ENCODE results near the gene HCFC1R1.

Gene HCFC1R1

DNA sequence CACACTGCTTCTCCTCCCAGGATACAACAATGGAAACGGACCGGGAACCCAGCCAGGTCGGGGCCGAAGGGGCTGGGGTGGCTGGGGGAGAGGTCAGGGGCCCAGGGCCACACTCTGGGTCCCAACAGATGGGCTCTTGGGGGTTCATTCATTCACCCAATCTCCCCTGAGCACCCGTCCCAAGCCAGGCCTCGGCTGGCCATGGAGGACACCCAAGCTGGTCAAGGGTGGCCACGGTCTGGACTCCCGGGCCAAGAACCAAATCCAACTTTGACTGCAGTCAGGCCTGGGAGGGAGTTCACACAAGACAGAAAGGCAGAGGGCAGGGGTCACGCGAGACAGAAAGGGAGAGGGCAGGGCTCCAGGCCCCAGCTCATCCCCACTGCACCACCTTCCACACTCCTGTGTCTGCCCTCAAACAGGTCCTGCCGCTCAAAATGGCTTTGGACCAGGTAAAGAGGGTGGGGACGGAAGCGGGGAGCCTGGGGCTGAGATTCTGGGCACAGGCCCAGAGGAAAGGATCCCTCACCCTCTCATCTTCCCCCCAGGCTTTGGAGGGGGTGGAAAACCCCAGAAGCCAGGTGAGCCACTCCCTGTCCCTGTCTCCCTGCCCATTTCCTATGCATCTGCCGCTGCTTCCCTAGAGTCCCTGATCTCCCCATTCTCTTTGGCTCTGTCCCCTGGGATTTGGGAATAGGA is 31.2 kb downstream of the HCFC1R1 start:
- FAIRE-seq, result no peak

DNA sequence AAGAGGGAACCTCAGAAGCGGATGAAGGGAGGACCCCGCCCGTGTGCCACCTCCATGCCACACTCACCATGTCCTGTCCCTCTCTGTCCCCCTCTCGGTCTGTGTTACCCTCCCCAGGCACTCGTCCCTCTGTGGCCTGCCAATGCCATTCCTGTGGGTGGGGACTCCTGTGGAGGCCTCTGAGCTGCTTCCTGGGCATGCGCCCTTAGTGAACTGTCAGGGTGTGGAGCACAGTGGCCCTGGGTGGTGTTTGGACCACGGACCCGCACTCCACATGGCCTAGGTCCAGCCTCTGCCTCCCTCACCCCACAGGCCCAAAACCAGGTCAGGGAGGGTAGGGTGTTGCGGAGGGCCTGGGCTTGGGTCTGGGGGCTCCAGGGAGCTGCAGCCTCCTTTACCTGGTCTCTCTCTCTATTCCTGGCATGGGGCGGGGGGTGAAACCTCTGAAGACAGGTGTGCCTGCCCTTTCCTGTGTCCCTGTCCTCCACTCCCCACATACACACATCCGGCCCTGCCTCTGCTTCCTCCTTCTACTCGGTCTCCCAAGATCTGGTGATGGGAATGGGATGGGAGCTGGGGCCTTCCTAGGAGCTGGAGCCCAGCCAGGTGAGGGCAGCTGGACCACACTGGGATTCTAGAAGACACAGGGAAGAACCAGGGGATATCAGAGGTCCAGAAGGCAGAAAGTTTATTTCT is 32.0 kb downstream of the HCFC1R1 start:
- FAIRE-seq, result no peak

GRCh38 chr16:2990891-2991290 is 32.9 kb downstream of the HCFC1R1 start:
- FAIRE-seq, result no peak

DNA sequence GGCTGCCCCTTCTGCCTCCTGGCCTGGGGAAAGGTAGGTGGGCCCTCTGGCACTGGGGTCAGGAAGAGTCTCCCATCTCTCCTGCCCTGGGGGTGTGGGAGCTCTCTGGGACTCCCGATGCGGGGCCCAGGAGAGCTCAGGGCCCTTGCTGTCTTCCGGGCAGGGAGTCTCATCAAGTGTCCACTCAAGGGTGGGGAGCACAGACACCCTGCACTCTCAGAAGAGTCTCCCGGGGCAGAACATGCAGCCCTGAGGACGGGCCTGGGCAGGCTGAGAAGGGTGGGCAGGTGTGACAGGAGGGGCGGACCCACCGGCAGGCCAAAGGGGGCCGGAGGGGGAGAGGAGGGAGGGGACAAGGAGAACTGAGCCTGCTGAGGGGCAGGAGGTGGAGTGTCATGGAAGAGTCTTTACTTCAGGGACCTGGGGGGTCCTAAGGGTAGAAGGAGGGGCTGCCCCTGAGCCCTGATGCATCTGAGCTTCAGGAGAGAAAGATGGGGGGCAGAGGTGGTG is 35.1 kb downstream of the HCFC1R1 start:
- no peak for FAIRE-seq

GRCh38 chr16:2987833-2988232 is 35.9 kb downstream of the HCFC1R1 start:
- no peak for FAIRE-seq

GRCh38 chr16:2987286-2987685 is 36.5 kb downstream of the HCFC1R1 start:
- FAIRE-seq, result no peak

DNA sequence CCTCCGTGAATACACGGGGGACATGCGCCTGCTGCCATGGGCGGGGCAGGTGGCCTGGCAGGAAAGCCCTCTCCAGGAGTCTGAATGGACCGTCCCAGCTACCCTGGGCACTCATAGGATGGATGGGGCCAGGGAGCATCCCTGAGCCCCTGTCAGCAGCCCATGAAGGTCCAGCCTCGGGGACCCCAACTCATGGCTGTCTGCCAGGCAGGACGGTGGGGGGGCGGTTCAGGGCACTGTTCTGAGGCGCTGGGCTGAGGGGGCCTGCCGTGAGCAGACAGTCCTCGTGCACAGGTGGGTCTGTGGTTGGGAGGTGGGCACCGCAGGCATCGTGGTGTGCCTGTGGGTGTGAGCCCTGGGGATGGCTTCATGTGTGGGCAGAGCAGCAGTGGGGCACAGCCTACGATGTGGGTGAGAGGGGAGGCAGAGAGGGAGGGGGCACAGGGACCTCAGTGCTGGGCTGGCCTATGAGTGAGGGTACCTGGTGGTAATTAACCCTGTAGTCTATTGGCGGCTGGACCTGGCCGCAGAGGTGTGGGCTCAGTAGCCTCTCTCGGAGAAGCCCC is 37.0 kb downstream of the HCFC1R1 start:
- FAIRE-seq, result no peak

DNA sequence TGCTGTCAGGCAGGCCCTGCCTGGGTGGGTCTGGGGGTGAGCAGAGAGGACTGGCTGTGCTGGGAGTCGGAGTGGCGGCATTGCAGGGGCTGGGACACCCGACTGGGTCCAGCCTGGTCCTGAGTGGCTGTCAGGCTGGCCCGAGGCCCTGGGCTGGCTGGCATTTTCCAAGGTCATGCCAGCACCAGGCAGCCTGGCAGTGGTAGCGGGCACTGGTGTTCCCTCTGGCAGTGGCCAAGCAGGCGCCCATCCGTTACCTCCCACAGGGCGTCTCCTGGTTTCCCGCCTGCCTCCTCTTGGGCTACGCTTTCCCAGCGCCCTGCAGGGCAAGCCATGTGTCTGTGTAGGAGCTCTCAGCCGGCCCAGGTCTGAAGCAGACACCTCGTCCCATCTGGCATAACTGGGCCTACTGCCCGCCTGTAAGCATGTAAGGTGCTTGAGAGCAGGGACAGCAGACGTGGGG is 37.8 kb downstream of the HCFC1R1 start:
- no peak for FAIRE-seq

- no peak for FAIRE-seq
Observed at GRCh38 chr16:2985462-2985861, 38.3 kb downstream of the HCFC1R1 start.

GRCh38 chr16:2983706-2984136 is 40.0 kb downstream of the HCFC1R1 start:
- no peak for FAIRE-seq

DNA sequence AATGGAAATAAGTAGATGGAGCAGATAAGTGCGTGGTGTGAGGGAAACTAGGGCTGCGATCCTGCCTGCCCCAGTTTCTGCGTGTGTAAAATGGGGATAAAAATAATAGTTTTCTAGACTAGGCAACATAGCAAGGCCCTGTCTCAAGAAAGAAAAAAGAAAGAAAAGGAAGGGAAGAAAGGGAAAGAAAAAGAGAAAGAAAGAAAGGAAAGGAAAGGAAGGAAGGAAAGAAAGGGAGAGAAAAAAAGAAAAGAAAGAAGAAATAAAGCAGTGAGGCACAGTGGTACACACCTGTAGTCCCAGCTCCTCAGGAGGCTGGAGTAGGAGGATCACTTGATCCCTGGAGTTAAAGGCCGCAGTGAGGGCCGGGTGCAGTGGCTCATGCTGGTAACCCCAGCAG is 41.3 kb downstream of the HCFC1R1 start:
- FAIRE-seq, result no peak

- FAIRE-seq, result no peak
Observed at GRCh38 chr16:2981899-2982250, 41.9 kb downstream of the HCFC1R1 start.

GRCh38 chr16:2981177-2981898 is 42.4 kb downstream of the HCFC1R1 start:
- no peak for FAIRE-seq

DNA sequence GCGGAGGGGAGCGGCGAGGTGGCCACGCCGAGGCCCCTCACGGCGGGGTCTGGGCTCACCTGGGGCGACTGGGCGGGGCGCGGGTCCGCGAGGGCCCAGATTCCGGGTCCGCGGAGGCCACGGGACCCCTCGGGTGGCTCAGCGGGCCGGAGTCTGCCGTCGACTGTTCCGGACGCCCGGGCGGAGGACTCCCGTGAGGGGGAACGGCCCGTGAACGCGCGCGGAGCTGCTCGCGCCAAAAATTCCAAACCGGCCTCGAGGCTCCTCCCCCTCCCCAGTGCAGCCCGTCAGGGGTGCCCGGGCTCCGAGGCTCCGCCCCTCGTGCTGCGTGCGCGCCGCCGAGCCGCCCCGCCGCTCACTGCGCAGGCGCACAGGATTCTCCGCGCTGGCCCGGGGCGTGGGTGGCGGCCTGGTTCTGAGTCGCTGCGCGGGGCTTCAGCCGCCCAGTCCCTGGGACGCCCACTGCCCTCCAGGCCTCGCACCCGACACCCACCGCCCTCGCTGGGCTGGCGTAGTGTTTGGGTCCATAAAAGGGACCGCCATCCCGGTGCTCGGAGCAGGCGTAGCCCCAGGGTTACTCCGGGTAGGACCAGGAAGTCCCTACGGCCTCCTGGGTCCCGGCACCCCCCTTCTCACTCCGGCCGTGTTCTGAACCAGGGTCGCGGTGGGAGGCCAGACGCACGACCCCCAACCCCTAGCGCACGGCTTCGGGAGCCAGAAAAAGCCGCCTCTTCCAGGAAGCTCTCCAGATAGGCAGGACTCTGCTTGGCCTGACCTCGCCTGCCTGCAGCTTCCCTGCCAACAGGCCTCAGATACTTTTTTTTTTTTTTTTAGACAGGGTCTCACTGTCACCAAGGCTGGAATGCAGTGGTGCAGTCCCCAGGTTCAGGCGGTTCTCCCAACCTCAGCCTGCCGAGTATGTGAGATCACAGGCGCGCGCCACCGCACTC is 43.2 kb downstream of the HCFC1R1 start, which contains the start of gene PKMYT1:
Gene PKMYT1, minus strand, starts transcription at position 220 of the 950 bp plus-strand sequence. CDS start 789 bp downstream, outside the sequence.
- no peak for FAIRE-seq

DNA sequence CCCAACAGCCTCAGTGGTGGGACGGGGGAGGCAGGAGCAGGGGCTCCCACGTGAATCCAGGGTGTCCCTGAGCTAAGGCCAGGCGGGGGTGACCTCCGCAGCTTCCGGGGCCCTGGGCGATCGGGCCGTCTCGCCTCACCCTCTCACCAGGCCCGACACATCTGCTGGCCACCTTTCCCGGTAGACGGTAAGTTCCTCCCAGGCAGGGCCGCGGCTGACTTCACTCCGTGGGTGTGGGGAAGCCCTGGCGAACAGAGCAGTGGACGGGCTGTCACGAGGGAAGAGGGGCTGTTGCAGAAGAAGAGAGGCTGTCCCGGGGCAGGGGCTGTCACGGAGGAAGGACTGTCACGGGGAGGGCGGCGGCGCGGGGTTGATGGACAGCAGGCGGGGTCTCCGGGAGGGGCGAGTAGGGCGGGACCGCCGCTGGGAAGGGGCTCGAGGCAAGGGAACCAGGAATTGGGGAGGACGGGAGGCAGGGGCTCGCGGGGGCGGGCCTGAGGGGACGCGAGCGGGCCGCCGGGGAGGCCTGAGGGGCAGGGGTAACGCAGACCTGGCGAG is 44.0 kb downstream of the HCFC1R1 start:
- no peak for FAIRE-seq

DNA sequence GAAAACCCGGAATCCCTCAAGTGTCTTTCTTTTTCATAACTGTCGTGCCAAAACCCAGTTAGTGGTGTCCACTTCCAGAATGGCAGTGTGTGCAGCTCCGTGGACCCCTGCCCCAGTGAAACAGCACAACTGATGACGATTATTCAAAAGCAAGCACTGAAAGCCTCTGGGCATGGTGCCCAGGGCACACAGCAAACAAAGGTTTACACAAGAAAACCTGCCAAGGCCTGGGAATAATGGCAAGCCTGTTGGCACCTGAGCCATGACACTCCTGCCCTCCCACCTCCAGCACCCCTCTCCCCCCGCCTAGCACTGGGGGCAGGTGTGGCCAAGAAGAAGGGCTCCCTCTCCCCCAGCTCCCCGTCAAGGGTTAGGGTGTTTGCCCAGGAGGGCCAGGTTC is 46.3 kb downstream of the HCFC1R1 start:
- no peak for FAIRE-seq

GRCh38 chr16:2976673-2977072 is 47.1 kb downstream of the HCFC1R1 start:
- no peak for FAIRE-seq

DNA sequence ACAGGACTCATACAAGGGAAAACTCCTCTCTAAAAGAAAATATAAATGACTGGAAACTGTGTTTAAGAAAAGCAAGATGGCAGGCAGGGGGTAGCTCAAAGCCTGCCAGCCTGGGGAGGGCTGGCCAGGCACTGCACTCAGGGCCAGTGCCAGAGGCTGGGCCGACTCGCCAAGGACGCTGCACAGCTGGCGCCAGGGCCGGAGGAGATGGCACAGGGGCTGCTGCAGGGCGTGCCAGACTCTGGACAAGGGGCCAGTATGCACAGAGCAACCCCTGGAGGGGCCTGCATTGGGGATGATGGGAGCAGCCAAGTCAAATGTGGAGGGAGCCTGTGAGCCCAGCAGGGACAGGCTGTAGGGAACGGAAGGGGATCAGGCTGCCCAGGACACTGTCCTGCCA is 47.5 kb downstream of the HCFC1R1 start:
- no peak for FAIRE-seq

- FAIRE-seq, result no peak
Observed at GRCh38 chr16:2975161-2975795, 48.5 kb downstream of the HCFC1R1 start.

GRCh38 chr16:2974319-2975056 is 49.3 kb downstream of the HCFC1R1 start:
- FAIRE-seq, result no peak
